Activated CD8-positive, alpha-beta memory T cell treated with anti-CD3 and anti-CD28 coated beads for 36 hours (primary cell): ENCODE data around the gene ATP8B4. TPM values are rescaled to one million over a fixed set of nuclear protein-coding genes. Genes with fewer than 3 reads are reported as not detected.

Source experiments
- CTCF ChIA-PET: fragments of 350-600 bp; sonication (Branson Sonifier 250); formaldehyde crosslinking; loops from one replicate; lab custom pipeline; 2021; ENCODE audit warnings: antibody characterized with exemption; lab: Charles Lee
- POLR2A ChIA-PET: fragments of 350-600 bp; sonication (Branson Sonifier 250); formaldehyde crosslinking; loops from one replicate; lab custom pipeline; 2021; ENCODE audit warnings: antibody characterized with exemption; lab: Charles Lee
- total RNA-seq, 2 experiments: library from RNA; stranded (reverse); gene quantifications; one replicate each; pipeline ENCODE4 v1.2.3, GENCODE V29; 2021

Gene ATP8B4
- total RNA-seq, 2 experiments from 2014 or later, result 15.9 to 16.3 TPM

DNA sequence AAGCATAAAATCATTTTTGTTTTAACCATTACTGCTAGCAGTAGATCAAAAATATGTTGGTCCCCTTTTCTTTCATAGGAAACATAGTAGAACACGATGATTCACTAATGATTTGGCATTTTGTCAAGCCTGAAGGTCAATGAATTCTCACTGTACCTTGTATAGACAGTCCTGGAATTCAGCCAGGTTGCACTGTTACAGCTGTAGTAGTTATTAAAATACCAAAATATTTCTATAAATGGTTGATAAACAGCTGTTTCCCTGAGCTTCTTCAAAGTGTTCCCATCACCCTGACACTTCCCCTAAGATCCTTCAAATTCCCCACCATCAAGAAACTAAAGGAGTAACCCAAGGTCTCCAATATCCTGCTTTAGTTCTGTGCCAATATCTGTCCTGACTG is 200.9 kb downstream of the ATP8B4 start:
- POLR2A ChIA-PET, result no interaction called here
- CTCF ChIA-PET, result no interaction called here

- ChIA-PET CTCF (no interaction called here), POLR2A (no interaction called here)
Observed at GRCh38 chr15:49916998-49917397, 202.0 kb downstream of the ATP8B4 start.

GRCh38 chr15:49915822-49916221 is 203.2 kb downstream of the ATP8B4 start:
- POLR2A ChIA-PET, result no interaction called here
- CTCF ChIA-PET, result no interaction called here

DNA sequence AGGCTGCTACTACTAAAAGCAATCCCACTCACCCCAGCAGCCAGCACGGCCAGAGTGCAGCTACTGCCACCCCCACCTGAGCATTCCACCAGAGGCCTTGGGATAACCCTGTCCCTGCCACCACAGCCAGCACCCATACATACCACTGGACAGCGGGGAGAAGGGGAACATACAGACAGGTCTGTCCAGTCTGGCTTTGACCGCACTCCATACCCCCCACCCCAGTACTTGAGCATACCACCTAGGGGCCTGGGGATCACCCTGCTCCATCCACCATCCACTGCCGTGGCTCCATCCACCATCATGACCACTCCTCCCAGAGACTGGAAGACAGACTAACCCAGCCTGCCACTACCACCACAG is 210.1 kb downstream of the ATP8B4 start:
- ChIA-PET POLR2A (no interaction called here), CTCF (no interaction called here)

DNA sequence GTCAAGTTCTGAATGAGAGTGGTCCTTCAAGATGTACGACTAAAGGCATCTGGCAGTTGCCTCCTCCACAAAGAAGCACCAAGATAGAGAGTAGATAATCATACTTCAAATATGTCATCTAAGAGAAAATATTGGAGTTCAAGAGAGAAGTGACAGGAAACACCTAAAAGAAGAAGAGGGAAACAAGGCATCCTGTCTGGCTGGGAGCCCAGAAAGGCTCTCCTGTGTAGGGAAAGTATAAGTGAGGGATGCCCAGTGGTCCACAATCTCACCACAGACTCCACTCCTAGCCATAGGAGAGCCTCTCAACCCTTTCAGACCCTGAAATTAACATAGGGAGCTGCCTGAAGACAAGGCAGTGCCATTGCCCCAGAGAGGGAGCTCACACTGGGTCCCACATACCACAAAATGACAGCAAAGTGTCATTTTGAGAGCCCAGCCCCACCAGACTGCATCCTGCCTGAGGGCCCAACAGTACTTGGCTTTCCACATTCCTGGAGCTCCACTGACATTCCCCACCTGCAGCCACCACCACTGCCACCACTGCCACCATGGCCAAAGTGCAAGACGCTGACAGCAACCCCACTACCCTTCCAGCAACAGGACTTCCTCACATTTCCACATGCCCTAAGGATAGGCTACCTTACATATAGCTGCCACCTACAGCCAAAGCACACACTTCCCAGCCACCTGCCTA is 210.6 kb downstream of the ATP8B4 start:
- POLR2A ChIA-PET, result no interaction called here

GRCh38 chr15:49906966-49907365 is 212.1 kb downstream of the ATP8B4 start:
- CTCF ChIA-PET, result interaction anchor here (0.7 kb wide), 1 partner anchor 81 kb away, joined by 3 read pairs; no protein-coding TSS in a partner anchor
- POLR2A ChIA-PET, result no interaction called here

More for the DNA sequence above, 210.6 kb downstream of the ATP8B4 start:
- CTCF ChIA-PET, result no interaction called here

GRCh38 chr15:49905221-49905620 is 213.8 kb downstream of the ATP8B4 start:
- CTCF ChIA-PET, result no interaction called here
- POLR2A ChIA-PET, result no interaction called here

DNA sequence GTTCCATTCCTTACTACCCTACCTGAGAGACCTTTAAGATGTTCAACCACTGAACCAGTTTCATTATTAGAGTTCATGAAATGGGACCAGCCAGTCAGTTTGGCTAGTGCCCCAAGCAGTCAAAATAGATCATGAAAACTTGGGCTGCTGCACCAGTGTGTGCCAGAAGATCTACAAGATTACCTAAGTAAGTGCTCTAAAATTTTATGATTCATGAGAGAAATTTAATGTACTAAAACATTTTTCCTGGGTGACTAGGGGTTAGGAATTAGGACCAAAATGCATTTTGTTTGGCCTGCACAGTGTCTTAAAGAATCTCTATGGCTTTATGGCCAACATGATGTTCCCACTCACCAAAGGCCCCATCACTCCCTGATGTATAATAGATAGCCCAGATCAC is 214.7 kb downstream of the ATP8B4 start:
- ChIA-PET CTCF (no interaction called here), POLR2A (interaction anchor here (1.1 kb wide), 1 partner anchor 94 kb away, joined by 6 read pairs; no protein-coding TSS in a partner anchor)

DNA sequence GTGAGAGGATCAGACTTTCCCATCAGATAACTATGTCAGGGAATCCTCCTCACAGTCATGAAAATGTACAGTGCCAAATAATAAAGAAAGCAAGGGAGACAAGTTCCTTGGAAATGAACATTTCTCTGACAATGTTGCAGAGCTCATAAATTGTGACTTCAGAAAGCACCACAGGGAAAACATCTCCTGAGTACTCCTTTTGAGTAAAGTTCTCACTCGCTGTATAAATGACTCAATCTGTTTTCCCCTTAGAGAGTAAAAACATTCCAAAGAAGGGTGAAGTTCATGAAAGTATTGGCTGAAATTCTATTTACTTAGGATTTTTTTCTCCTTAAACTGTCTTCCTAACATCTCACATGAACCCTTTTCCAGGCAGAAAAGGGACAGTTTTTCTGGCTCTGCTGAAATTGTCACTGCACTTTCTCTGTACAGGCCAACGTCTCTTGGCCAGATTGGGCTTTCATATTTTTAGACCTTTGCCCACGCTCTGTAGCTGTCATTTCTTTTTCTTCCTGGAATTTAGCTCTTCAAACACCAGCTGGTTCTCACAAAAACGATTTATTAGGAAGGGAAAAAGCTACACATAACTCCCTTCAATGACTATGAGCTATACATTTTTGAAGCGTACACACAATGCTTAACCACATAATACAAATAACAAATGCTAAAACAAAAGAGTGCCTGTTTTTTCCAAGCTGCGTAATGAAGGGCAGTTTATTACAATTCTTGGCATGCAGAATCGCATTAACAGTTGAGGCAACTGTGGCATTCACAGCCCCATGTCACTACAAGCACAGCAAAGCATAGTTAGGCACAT is 216.1 kb downstream of the ATP8B4 start:
- ChIA-PET CTCF (no interaction called here), POLR2A (interaction anchor here (1.1 kb wide), 1 partner anchor 93 kb away, joined by 6 read pairs; no protein-coding TSS in a partner anchor)

DNA sequence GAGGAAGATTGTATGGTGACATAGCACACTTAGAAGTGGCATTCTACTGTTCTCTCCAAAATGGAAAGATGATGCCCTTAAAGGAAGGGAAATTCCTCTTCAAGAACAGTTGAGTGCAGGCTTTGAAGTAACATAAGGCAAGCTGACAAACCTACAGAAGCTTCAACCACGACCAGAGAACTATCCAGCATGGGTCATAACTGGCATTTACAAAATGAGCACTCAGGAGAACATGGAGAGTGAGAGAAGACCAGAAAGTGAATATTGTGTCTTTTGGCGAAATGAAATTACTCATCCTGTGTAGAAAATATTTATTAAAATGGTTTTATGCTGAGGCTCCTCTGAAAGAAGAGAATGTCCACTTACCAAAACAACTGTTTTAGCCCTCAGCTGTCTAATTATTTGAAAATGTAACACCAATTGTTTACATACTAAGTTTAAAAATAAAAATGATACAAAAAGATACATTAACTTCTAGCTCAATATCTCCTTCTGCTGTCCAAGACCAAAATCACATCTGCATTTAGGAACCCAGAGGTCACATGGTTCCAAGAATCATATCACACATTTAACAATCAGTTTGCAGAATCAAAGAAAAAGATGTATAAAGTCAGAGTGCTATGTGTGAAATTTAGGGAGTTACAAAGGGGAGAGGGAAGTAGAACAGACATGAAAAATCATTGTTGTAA is 216.9 kb downstream of the ATP8B4 start:
- POLR2A ChIA-PET, result no interaction called here

DNA sequence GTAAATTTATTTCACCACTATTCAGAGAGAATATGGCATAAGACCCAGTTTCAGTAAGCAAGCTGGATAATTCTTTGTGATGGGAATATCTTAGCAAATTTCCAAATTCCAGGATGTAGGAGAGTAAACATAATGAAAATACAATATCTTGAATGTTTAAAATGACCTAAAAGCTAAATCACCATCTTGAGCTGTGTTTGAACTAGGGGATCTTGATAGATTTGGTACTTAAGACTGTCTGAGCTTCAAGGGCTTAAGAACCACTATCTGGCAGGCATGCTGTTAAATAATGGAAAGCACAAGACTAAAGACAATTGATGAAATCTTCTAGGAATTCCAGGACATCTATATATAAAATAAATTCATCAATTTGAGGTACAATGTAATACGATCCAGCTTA is 217.7 kb downstream of the ATP8B4 start:
- POLR2A ChIA-PET, result no interaction called here
- CTCF ChIA-PET, result no interaction called here

More for the DNA sequence above, 216.9 kb downstream of the ATP8B4 start:
- CTCF ChIA-PET, result no interaction called here

- ChIA-PET CTCF (no interaction called here), POLR2A (no interaction called here)
Observed at GRCh38 chr15:49900903-49901235, 218.2 kb downstream of the ATP8B4 start.

DNA sequence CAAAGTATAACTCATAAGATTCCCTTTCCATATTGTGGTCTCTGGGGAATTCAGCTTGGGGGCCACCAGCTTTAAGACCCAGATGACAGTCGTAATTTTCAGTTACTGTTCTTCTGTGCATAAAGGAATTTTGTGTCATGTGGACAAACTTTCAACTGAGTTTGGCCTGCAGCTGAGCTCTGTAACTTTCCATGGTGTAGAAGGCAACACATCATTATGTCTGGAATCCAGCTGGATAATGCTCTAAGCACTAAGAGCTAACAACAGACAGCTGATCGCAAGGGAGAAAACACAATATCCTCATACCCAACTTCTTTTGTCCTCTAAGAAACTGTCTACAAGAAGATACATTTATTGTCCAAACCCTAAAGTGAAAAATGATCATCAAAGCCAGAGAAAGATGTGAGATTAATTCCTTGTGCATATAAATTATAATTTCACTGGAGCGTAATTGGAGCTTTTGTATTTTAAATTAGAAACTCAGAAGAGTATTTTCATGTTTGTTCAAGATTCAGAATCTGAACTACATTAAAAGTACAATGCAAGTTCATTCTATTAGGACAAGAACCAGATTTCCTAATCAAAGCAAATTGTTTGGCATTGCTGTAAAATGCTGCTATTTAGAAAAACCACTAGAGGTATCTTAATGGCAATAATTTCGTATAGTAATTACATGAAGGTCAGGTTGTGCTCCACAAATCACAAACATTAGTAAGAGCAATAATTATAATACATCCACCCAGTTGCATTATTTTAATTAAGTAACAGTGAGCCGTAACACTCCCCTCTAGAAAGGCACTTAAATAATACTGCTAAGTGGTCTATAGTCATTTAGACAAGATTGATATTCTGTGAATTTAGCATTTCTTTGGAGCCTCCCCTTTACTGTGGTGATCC is 218.8 kb downstream of the ATP8B4 start:
- POLR2A ChIA-PET, result no interaction called here
- CTCF ChIA-PET, result no interaction called here

DNA sequence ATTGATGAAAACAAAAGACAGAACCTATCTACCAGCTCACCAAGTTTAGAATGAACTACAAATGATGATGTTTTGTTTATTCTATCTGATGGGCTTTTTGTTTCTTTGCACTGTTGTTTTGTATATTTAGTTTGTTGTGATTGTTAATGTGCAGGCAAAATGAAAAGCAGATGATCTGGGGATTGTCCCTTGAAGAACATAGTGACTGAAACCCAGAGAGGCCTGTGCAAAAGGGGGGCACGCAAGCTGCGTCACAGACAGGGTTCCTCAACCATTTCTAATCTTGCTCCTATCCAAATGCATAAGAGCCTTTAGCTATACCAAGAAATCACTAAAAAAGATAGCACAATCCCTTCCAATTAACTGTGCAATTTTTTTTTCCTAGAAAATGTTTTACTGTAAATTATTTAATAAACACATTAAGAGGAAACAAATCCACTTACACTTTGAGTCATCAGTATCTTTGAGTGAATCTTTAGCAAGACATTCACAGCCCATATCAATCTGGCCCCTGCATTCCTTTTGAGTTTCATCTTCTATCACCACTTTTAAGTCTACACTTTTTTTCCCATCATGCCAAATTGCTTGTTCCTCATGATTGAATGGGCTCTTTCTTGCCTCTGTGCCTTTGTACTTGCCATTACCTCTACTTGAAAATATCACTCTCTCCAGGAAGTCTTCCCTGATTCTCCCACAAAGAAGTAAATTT is 220.3 kb downstream of the ATP8B4 start:
- CTCF ChIA-PET, result no interaction called here
- POLR2A ChIA-PET, result no interaction called here

DNA sequence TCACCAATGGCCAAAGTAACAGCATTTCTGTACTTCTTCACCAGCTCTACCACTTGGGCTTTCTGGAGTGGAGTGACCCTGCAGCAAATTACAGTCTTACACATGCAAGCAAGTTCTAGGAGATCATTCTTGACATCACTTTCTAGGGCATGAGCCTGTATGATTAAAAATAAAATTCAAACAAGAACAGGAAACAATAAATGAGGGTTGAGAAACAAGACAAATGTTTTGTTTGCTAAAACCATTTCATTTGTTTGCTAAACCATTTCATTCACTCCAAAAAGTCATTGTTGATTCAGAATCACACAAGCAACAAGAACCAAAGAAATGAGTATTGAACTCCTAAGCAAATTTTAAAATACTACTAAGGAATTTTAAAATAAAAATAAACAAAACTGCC is 220.9 kb downstream of the ATP8B4 start:
- POLR2A ChIA-PET, result no interaction called here

GRCh38 chr15:49895347-49896223 is 223.4 kb downstream of the ATP8B4 start:
- POLR2A ChIA-PET, result no interaction called here
- CTCF ChIA-PET, result no interaction called here

More for the DNA sequence above, 220.9 kb downstream of the ATP8B4 start:
- CTCF ChIA-PET, result no interaction called here

DNA sequence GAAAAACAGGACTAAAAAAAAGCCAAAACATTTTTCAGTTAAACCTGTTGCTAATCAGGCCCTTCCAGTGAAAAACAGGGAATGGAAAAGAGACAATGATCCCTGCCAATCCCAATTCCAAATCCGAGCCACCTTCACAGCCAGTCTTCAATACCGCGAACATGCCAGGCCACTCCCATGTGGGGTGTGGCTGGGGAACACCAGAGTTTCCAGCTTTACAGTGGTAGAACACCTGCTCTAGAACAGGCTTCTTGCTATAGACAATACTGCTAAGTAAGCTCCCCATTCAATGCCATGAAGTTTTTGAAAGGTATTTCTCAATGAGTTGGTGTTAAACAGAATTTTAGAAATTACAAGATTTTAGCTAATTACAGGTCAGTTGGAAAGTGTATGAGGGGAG is 228.3 kb downstream of the ATP8B4 start:
- ChIA-PET CTCF (no interaction called here), POLR2A (no interaction called here)

- CTCF ChIA-PET, result interaction anchor here (0.5 kb wide), 1 partner anchor 256 kb away, joined by 3 read pairs; no protein-coding TSS in a partner anchor
- POLR2A ChIA-PET, result no interaction called here
Observed at GRCh38 chr15:49889536-49889935, 229.5 kb downstream of the ATP8B4 start.
